HFF-Myc (cell line): ENCODE results near the gene SEPTIN11.

ENCODE experiments used
- DNase-seq: peaks from one replicate; pipeline ENCODE4 v3.0.0-alpha.2; 2011; ENCODE audit warnings: low read depth; ENCODE audit errors: extremely low read depth
- H3K4me3 ChIP-seq: replicated peaks from 2 replicates; pipeline ENCODE4 v1.5.1; 2011; ENCODE audit warnings: low read depth, mild to moderate bottlenecking, control low read depth, low read length
- CTCF ChIP-seq: IDR thresholded peaks from 2 replicates; pipeline ENCODE4 v1.5.1; 2012; ENCODE audit warnings: mild to moderate bottlenecking, low read depth, low read length, control low read depth; ENCODE audit errors: missing control alignments

The SEPTIN11 gene

DNA sequence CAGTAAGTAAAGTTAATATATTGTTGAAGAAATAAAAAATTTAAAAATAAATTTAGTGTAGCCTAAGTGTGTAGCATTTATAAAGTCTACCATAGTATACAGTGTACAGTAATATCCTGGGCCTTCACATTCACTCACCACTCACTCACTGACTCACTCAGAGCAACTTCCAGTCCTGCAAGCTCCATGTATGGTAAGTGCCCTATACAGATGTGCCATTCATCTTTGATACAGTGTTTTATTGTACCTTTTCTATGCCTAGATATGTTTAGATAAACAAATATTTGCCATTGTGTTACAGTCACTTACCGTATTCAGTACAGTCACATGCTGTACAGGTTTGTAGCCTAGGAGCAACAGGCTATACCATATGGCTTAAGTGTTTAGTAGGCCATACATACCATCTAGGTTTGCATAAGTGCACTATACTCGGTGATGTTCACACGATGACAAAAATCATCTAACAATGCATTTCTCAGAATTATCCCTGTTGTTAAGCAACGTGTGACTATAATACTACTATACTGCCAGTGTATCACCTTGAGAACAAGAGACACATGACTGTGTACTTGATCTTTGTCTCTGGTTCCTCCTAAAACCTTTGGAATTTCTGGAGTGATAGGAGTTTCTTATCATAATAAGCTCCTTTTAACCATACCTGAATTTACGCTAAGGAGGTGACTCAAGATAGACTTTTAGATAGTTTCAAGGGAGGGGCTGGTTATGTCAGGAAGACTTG, 25.8 kb upstream of the SEPTIN11 start:
- H3K4me3 ChIP-seq, result no peak overlapping the region
- no peak for TF ChIP-seq CTCF
- no peak for DNase-seq

- TF ChIP-seq CTCF, result no peak
- no peak for DNase-seq
- H3K4me3 ChIP-seq, result no peak overlapping the region
Observed at GRCh38 chr4:76926841-76927240, 22.7 kb upstream of the SEPTIN11 start.

GRCh38 chr4:76930685-76931084, 18.9 kb upstream of the SEPTIN11 start:
- DNase-seq, result no peak
- H3K4me3 ChIP-seq, result no peak overlapping the region
- no peak for TF ChIP-seq CTCF

DNA sequence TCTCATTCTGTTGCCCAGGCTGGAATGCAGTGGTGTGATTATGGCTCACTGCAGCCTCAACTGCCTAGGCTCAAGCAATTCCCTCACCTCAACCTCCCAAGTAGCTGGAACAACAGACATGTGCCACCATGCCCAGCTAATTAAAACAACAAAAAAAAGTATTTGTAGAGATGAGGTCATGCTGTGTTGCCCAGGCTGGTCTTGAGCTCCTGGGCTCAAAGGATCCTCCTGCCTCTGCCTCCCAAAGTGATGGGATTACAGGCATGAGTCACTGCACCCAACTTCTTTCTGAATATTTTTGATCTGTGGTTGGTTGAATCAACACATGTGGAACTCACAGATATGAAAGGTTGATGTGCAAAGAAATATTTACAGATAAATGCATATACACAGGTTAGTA, 18.5 kb upstream of the SEPTIN11 start:
- TF ChIP-seq CTCF, result no peak
- no peak for DNase-seq
- no peak overlapping the region for H3K4me3 ChIP-seq

DNA sequence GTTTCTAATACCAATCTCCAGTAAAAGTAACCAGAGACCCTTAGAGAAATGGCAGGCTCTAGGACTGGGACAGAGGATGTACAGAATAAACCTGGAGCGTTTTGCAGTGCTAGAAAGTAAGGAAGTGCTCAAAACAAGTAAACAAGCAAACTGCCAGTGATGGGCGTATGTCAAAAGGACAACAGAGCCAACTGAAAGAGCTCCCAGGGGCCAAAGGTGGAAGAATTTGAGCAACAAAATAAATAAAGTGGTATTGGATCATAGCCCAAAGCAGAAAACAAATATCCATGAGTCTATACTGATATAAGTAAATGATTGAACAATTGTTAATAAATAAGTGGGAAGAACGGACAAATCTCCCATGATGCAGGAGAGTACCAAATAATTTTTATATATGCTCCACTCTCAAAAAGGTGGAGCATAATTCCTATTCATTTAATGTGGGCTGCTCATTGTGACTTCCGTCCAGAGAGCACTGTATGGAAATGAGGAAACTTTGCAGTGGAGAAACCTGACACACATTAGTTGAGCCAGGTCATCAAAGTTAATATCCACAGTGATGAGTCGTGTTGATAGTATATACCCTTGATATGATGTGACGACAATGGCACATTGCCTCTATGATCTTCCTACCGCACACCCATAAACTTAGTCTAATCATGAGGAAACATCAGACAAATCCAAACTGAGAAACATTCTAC, 17.8 kb upstream of the SEPTIN11 start:
- no peak for TF ChIP-seq CTCF
- no peak for DNase-seq
- H3K4me3 ChIP-seq, result no peak overlapping the region

DNA sequence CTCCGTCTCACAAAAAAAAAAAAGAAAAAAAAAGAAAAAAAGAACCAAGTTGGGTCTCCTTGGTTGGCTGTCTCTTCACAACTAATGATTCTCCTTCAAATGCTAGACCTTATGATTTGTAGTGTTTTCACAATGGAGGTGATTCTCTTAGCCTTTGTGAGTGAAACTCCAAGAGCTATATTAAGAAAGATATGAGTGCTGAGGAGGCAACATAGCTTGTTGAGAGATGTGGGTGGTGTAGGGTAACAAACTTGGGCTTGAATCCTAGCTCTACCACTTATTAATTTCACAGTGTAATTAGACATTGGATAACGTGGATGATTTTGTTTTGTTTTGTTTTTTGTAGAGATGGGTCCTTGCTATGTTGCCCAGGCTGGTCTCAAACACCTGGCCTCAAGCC, 10.4 kb upstream of the SEPTIN11 start:
- no peak for TF ChIP-seq CTCF
- no peak for DNase-seq
- no peak overlapping the region for H3K4me3 ChIP-seq

DNA sequence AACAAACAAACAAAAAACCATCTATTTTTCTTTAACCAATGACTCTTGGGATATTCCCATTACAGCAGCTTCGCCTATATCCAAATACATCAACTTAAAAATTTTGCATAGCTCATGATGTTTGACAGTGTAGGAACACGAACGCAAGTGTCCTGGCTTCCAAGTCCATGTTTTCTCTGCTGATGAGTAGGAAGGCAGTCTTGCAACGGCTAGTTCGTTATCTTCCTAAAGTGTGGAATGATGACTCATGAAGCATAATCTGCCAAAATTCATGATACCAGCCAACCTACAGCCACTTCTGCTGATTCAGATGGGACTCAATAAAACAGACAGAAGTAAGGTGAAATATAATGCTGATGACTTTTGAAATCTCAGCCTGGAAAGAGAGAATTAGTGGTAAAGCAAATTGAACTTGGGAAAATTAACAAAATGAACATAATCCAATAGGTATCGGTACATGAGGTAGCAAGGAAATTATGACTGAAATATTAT, 6.4 kb upstream of the SEPTIN11 start:
- H3K4me3 ChIP-seq, result no peak overlapping the region
- DNase-seq, result no peak
- TF ChIP-seq CTCF, result no peak
